GM18858 (cell line): ENCODE results near the gene TRMT10C.
"Not testable (repeated sequence)": the region's sequence is repeated elsewhere in the genome, so short reads cannot be mapped to it uniquely, and the experiment has no call there.

Experiments
- ATAC-seq: cut with Tn5 transposase; IDR thresholded peaks from one replicate; pipeline ENCODE4 v1.9.1; 2021; ENCODE audit not compliant: unreplicated experiment

TRMT10C gene

DNA sequence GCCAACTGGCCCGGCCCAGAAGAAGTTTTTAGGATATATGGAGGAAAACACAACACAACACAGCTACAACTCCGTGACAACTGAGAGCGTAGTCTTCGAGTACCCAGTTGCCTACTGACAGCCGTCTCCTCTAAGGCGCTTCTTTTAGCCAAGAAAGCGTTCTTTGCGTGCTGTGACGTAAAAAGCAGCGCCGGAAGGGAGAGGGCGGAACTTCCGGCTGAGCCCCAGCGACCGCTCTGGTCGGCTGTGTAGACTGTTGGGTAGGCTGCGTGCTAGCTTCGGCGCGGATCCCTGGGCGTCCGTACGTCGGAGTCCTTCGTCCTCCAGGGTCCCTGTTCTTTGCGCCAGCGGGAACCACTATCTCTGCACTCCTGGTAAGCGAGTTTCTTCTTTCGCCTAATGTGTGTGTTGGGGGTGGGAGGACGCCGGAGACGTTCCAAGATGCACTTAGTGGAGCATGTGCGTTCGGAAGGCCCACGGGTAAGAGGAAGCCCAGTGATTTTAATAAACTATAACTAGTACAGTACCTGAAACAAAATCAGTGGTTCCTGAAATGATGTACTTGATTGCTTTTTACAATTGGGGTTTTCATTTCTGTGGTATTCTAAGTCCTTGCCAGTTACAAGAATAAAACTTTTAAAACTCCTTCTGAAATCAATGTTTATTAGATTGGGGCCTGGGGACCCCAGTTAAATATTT is at the start of gene TRMT10C:
TRMT10C (plus strand) TSS at position 239 of the 699 bp plus-strand sequence. CDS start 2,914 bp downstream, outside the sequence.
- ATAC-seq, result peak; percentile 99

- ATAC-seq, result peak; percentile 24
These were observed 49.3 kb upstream of the TRMT10C start for GRCh38 chr3:101512396-101512645.

DNA sequence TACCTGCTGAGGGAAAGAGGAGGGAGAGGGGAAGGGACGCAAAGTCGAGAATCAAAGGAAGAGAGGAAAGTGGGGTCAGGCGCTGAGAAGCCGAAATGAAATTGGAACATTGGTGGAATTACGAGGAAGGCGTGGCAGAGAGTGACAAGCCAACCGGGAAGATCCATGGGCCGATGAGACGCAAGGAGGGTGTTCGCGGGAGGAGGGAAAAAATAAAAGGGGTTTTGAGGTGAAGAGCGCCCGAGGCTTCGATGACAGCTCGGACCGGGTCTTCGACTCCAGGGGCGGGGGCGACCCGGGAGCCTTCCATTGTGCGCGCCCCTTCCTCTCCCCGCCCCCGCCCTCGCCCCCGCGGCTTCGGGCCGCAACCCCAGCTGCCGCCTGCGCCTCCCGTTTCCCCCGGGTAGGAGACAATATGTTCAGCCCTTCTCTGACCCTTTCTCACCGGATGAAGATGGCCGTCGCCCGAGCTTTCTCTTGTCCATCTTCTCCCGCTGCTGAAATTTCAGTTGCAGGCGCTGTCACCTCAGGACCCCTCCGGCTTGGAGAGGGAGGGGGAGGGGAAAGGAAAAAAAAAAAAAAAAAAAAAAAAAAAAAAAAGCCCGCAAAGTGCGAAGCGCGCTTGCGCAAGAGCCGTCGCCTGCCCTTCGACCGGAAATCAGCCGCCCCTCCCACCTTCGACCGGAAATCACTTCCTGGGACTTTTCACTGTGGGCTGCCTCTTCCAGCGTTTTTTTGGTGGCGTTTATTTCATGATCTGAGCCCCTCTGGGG is 48.8 kb upstream of the TRMT10C start, which contains the start of gene SENP7:
SENP7 (minus strand) TSS at position 567 of the 773 bp plus-strand sequence; CDS start at position 485, 82 bp downstream.
- ATAC-seq, result peak; percentile 39

DNA sequence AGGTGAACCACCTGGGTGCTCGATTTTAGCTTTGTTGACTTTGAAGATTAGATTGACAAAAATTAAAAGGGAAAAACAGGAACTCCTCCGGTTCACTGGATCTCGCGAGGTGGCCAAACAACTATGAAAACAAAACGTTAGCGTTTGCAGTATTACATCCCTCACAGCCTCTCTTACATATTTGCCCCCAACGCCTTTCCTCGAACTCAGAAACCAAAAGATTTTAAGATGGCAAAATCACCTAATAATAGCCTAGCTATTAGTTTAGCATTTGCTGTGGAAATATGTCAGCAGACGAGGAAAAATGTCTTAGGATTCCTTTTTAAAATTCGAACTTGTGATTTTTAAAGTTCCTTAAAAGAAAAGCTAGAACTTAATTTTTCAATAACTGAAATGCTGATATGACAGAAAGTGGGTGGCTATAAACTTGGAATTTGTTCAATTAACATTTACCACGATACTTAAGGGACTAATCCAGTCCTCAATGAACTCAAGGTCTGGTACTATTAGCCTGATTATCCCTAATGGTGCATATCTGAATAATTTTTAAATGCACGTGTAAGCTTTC is 48.2 kb upstream of the TRMT10C start:
- peak; percentile 19 for ATAC-seq

DNA sequence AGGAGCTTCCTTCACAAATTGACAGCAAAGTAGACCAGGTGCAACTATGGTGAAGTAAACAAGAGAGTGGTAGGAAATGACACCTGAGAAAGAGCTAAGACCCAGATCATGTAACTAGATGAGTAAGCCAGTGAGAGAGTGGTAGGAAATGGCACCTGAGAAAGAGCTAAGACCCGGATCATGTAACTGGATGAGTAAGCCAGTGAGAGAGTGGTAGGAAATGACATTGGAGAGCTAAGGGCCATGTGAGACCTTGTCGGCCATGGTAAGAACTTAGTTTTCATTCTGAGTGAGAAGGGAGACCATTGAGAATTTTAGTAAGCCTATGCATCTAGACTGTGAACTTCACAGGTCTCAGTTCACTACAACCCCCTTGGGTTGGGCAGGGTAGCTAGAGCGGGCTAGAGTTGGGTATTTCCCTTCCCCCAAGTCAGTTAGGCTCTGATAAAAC is 43.2 kb upstream of the TRMT10C start:
- ATAC-seq, result peak; percentile 98

- ATAC-seq, result no peak
These were observed 41.8 kb upstream of the TRMT10C start for GRCh38 chr3:101519685-101520365.

- ATAC-seq, result no peak
These were observed 40.4 kb upstream of the TRMT10C start for GRCh38 chr3:101521211-101521701.

- no peak for ATAC-seq
These were observed 34.2 kb upstream of the TRMT10C start for GRCh38 chr3:101527441-101527840.

DNA sequence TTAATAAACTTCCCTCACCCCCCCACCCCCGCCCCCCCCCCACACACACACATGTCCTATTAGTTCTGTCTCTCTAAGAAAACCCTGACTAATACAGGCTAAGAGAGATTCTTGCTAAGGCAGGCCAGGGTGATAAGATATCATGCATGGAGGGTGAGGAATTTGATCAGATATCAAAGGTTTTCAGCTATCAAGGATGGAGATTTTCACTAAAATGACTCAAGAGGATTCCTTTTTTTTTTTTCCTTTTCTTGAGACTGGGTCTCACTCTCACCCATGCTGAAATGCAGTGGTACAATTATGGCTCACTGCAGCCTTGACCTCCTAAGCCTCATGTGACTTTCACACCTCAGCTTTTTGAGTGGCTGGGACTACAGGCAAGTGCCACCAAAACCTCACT is 33.8 kb upstream of the TRMT10C start:
- ATAC-seq, result no peak

DNA sequence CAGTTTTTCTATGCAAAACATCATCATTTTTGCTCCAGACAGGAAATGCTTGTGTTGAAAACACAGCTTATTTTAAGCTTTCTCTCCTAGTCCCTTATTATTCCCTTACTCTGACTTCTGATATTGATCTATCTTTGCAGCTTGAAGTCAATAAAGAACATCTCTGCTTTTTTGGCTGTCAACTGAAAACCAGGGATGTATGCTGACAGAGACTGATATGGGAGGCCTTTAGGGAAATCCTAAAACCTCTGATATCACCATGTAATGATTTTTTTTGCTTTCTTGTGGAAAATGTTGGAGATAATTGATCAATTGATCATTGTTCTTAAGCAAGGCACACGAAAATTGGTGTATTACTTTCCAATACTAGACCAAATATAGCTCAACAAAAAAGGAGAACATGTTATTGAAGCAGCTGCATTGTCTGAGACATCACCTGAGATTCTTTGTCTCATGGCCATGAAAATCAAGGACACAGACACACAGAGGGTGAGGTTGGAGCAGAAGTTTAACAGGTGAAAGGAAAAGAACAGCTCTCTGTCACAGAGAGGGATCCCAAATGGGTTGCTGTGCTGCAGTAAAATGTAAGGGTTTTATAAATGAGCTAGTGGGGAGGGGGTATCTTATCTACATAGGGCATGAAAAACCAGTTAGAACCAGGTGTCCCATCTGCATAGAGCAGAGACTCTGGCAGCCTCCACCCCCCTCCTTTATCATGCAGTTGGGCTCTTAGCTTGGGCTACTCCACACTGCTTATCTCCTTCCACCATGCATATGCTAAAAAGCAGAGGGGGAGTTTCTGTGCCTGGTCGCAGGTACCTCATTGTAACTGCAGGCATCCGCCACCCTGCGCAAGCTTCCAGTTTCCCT is 31.6 kb upstream of the TRMT10C start:
- ATAC-seq, result no peak

DNA sequence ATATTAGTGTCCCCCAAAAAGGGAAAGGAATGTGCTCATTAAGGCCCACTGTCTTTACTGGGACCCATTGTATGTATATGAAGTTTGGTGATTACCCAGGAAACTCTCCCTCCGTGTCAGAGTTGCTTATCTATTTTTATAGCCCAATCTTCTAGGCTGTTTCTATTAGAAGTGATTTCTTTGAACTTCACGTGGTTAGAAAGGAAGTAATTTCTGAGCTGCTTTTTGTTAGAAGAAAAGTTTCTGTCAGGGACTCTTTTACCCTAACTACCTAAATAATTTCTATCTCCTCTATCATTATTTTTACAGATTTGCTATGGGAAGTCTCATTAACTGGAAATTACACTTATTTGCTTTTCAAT is 31.0 kb upstream of the TRMT10C start:
- ATAC-seq, result no peak

GRCh38 chr3:101531473-101532086 is 30.1 kb upstream of the TRMT10C start:
- no peak for ATAC-seq

DNA sequence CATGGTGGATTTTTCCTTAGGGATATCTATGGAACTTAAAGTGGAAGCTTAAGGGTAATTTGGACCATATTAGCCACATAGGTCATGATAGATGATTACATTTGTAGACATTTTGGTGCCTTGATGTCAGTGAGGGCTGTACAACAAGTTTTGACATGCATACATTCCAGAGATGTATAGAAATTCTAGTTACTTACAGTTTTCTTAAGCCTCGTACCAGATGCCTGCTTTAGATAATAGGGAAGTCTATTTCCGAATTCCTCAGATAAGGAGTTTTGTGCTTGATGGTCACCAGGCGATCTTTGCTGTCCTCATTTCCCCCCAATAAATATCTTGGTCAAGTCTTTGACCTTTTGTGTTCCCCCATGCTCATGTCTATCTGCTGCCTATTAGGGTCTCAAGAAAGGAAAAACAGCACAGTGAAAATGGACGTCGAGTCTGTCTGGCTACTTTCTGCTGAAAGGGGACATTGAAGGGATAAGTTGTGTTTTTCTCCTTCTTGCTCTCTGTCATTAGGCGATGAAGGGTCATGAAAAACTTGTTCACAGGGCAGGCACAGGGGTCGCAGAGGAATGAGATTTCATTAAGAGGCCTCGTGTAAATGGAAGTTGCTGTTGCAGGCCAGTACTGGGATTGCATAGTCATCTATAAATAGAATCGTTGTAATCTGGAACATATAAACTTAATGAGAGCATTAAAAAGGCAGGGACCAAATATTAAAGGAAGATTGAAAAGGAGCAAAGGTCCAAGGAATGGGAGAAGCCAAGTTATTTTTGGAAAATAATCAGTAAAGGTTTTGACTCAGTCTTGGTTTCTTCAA is 28.7 kb upstream of the TRMT10C start:
- ATAC-seq, result no peak

GRCh38 chr3:101533603-101533968 is 28.1 kb upstream of the TRMT10C start:
- no peak for ATAC-seq

DNA sequence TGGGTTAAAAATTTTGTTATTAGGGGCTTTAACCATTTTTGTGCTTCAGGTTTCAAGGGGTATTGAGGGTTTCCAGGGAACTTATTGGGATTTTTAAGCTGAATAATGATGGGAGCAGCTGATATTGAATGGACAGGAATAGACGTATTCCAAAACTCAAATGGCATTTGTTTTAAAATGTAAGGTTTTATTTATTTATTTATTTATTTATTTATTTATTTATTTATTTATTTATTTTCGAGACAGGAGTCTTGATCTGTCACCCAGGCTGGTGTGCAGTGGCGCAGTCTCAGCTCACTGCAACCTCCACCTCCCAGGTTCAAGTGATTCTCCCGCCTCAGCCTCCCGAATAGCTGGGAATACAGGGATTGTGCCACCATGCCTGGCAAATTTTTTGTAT is 26.4 kb upstream of the TRMT10C start:
- no peak for ATAC-seq

DNA sequence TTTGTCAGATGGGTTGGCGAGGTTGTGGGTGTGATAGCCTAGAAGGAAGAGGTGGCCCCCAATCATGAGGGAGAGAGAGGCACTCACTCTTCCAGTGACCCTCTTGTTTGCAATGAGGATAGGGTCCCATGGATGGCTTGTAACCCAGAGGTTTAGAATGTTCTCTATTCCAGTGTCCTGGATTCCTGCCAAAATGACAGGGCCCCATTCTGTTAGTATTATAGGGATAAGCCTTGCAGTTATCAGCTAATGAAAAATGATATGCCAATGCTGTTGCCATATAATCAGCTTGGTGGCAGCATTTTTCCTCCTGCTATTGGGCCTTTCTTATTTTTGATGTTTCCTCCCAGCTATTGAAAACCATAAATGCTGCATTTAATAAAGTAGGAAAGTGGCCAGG is 25.4 kb upstream of the TRMT10C start:
- ATAC-seq, result no peak

GRCh38 chr3:101536955-101537354 is 24.7 kb upstream of the TRMT10C start:
- ATAC-seq, result not testable (repeated sequence)

DNA sequence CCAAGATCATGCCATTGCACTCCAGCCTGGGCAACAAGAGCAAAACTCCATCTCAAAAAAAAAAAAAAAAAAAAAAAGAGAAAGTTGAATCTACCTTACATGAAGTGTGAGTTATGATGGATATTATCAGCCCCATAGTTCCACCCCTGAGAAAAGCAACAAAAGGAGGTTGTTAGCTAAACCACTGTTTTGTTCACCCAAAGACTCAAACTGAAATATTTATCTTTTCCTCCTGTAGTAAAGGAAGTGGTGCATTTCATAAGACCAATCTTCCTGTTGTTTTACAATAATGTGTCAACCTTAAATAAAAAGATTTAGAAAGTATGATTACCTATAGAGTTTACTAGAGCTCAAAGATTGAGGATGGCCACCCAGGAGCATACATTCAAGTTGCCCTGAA is 18.7 kb upstream of the TRMT10C start:
- no peak for ATAC-seq

GRCh38 chr3:101544161-101544850 is 17.4 kb upstream of the TRMT10C start:
- ATAC-seq, result no peak
